Caki2 (cell line): ENCODE measurements around the gene GCH1. TPM values are rescaled to one million over a fixed set of nuclear protein-coding genes. Genes with fewer than 3 reads are reported as not detected.
"Not testable (repeated sequence)": the region's sequence is repeated elsewhere in the genome, so short reads cannot be mapped to it uniquely, and the experiment has no call there.

Source experiments
- DNase-seq: peaks from one replicate; pipeline ENCODE4 v3.0.0-alpha.2; 2015; ENCODE audit warnings: low read depth
- in situ Hi-C: cut with HindIII; loops from 2 replicates; pipeline ENCODE4 v1.10.0; 2016; ENCODE audit warnings: low sequenced_read_pairs, low pct_unique_long_range_greater_than_20kb, mixed read lengths
- total RNA-seq: library from RNA; depleted of rRNA; stranded (reverse); fragments of >200 nt; shearing (Covaris generic); gene quantifications from 2 replicates; pipeline ENCODE4 v1.2.3, GENCODE V29; 2014; ENCODE audit warnings: low replicate concordance

The GCH1 gene
- total RNA-seq, 1 experiment from 2014 or later, result 1.7 TPM

- no peak for DNase-seq
- in situ Hi-C loops, result no loop called here
These were observed 20.7 kb downstream of the GCH1 start for GRCh38 chr14:54881761-54882401.

- in situ Hi-C loops, result no loop called here
- DNase-seq, result no peak
These were observed 21.3 kb downstream of the GCH1 start for GRCh38 chr14:54881235-54881760.

- no peak for DNase-seq
- in situ Hi-C loops, result no loop called here
These were observed 25.0 kb downstream of the GCH1 start for GRCh38 chr14:54877703-54878021.

DNA sequence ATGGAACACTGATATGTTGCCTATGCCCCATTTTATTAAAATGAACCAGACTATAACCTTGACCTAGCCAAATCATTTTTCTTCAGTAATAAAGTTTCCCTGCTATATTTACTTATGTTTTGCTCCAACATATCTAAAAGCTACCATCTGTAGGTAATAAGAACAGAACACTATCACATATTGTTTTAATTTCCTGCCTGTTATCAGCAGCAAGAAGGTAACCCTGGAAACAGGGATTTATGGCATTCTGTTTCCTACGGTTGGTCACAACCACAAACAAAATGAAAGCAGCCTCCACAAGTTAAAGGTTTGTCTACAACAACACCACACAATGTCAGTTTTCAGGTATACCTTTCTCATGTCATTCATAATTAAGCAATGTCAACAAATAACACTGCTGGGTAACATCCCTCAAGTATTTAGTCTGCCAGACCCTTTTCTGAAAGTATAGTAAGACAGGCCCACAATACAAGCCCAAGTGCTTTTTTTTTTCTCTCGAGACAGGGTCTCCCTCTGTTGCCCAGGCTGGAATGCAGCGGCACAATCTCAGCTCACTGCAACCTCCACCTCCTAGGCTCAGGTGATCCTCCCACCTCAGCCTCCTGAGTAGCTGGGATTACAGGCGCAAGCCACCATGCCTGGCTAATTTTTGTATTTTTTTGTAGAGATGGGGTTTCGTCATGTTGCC, 25.5 kb downstream of the GCH1 start:
- DNase-seq, result no peak
- in situ Hi-C loops, result no loop called here

DNA sequence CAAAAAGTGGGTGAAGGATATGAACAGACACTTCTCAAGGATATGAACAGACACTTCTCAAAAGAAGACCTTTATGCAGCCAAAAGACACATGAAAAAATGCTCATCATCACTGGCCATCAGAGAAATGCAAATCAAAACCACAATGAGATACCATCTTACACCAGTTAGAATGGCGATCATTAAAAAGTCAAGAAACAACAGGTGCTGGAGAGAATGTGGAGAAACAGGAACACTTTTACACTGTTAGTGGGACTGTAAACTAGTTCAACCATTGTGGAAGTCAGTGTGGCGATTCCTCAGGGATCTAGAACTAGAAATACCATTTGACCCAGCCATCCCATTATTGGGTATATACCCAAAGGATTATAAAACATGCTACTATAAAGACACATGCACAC, 27.0 kb downstream of the GCH1 start:
- in situ Hi-C loops, DNase-seq: not testable (repeated sequence)

DNA sequence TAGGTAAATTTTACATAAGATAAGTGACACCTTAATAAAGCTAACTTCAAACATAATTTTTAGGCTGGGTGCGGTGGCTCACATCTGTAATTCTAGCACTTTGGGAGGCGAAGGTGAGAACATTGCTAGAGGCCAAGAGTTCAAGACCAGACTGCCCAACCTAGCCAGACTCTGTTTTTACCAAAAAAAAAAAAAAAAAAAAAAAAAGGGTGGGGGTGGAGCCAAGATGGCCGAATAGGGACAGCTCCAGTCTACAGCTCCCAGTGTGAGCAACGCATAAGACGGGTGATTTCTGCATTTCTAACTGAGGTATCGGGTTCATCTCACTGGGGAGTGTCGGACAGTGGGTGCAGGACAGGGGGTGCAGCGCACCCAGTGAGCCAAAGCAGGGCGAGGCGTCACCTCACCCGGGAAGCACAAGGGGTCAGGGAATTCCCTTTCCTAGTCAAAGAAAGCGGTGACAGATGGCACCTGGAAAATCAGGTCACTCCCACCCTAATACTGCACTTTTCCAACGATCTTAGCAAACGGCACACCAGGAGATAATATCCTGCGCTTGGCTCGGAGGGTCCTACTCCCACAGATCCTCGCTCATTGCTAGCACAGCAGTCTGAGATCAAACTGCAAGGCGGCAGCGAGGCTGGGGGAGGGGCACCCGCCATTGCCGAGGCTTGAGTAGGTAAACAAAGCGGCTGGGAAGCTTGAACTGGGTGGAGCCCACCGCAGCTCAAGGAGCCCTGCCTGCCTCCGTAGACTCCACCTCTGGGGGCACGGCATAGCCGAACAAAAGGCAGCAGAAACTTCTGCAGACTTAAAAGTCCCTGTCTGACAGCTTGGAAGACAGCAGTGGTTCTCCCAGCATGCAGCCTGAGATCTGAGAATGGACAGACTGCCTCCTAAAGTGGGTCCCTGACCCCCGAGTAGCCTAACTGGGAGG, 32.2 kb downstream of the GCH1 start:
- peak; percentile 43 for DNase-seq
- in situ Hi-C loops, result not testable (repeated sequence)

- no peak for DNase-seq
- in situ Hi-C loops, result no loop called here
These were observed 35.6 kb downstream of the GCH1 start for GRCh38 chr14:54867011-54867410.

GRCh38 chr14:54866588-54866987, 36.0 kb downstream of the GCH1 start:
- no peak for DNase-seq
- in situ Hi-C loops, result no loop called here

- in situ Hi-C loops, result no loop called here
- DNase-seq, result no peak
These were observed 38.1 kb downstream of the GCH1 start for GRCh38 chr14:54864526-54864925.

GRCh38 chr14:54857830-54858269, 44.8 kb downstream of the GCH1 start:
- in situ Hi-C loops, result no loop called here

DNA sequence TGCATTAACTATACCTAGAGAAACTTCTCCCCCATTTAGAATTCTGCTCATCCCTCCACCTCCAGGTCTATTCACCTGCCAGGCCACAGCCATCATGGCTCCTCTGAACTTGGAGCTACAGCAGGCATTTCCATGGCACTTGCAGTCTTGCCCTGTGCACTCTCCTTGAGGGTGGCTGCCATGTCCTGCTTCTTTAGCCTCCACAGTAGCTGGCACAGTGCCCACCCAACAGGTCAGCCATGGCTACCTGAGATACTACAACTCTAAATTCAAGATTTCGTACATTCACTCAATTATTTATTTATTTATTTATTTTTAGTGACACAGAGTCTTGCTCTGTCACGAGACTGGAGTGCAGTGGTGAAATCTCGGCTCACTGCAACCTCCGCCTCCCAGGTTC, 46.5 kb downstream of the GCH1 start:
- in situ Hi-C loops, result no loop called here

More at GRCh38 chr14:54857830-54858269, 44.8 kb downstream of the GCH1 start:
- no peak for DNase-seq

GRCh38 chr14:54854181-54854580, 48.4 kb downstream of the GCH1 start:
- in situ Hi-C loops, result no loop called here
- no peak for DNase-seq

More for the DNA sequence above, 46.5 kb downstream of the GCH1 start:
- DNase-seq, result no peak

GRCh38 chr14:54853339-54853738, 49.3 kb downstream of the GCH1 start:
- in situ Hi-C loops, result no loop called here

DNA sequence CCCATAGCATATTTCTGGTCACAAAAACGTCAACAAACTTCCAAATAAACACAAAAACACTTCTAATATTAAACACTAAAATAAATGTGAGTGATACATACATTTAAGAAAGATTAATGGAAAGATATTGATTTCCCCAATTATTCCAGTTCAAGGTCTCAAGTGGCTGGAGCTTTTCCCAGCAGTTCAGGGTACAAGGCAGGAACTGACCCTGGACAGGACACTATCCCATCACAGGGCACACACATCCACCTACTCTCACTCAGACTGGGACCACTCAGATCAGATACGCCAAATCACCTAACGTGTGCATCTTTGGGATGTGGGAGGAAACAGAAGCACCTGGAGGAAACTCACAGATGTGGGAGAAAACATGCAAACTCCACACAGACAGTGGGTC, 50.4 kb downstream of the GCH1 start:
- DNase-seq, result no peak
- in situ Hi-C loops, result no loop called here

More at GRCh38 chr14:54853339-54853738, 49.3 kb downstream of the GCH1 start:
- DNase-seq, result no peak

GRCh38 chr14:54848910-54849309, 53.7 kb downstream of the GCH1 start:
- DNase-seq, result no peak
- in situ Hi-C loops, result no loop called here

DNA sequence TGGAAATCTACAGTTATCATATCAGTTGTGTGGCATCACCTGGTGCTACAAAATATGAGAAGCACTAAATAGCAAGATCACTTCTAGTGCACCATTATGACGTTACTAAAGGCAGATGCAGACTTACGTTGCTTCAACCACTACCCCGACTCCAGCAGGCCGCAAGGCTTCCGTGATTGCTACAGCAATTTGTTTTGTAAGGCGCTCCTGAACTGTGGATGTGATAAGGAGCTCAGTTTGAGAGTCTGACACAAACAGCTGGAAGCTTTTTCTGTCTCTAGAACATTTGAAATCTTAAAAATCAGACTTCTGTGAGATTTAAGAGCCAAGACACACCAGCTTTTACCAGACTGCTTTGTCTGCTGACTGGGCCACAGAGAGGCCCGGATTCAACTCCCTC, 57.0 kb downstream of the GCH1 start:
- in situ Hi-C loops, result no loop called here
- no peak for DNase-seq

DNA sequence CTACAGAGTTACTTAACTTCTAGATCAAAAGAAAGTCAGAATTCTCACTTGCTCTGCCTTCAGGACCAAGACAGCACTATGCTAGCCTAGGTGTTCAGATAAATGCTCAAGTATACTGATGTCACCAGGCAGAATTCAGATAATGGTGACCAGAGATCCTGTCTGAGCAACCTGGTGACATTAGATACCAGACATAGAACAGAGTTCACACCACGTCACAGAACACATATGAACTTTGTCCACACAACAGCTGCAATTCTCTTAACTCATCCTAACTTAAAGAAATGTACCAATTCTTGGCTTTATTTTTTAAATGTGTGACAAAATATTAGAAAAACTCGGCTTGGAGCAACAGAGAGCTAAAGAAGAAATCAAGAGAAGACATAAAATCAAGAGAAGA, 58.1 kb downstream of the GCH1 start:
- DNase-seq, result no peak

GRCh38 chr14:54840798-54841197, 61.8 kb downstream of the GCH1 start:
- in situ Hi-C loops, result no loop called here
- no peak for DNase-seq

More for the DNA sequence above, 58.1 kb downstream of the GCH1 start:
- in situ Hi-C loops, result no loop called here

- in situ Hi-C loops, result no loop called here
- DNase-seq, result no peak
These were observed 62.3 kb downstream of the GCH1 start for GRCh38 chr14:54840336-54840735.
